HFFc6 (cell line): ENCODE data around the gene CLIP1. TPM values are rescaled to one million over a fixed set of nuclear protein-coding genes. Genes with fewer than 3 reads are reported as not detected.

ENCODE experiments used
- DNase-seq: peaks from one replicate; pipeline ENCODE4 v3.0.0-alpha.2; 2018
- H3K27ac Mint-ChIP-seq: 2 replicates; pipeline ENCODE4 v1.8.0; 2020; ENCODE audit warnings: mild to moderate bottlenecking, mixed read lengths
- H3K27me3 Mint-ChIP-seq: 2 replicates; pipeline ENCODE4 v1.8.0; 2021; ENCODE audit warnings: mild to moderate bottlenecking, moderate library complexity, mixed read lengths; ENCODE audit not compliant: insufficient read depth
- H3K36me3 Mint-ChIP-seq: 2 replicates; pipeline ENCODE4 v1.8.0; 2021; ENCODE audit warnings: low read depth, mixed read lengths
- H3K4me1 Mint-ChIP-seq: 2 replicates; pipeline ENCODE4 v1.8.0; 2020; ENCODE audit warnings: low read depth, mixed read lengths
- H3K4me3 Mint-ChIP-seq: 2 replicates; pipeline ENCODE4 v1.8.0; 2020; ENCODE audit warnings: mild to moderate bottlenecking, moderate library complexity, mixed read lengths
- H3K9me3 Mint-ChIP-seq: 2 replicates; pipeline ENCODE4 v1.8.0; 2020; ENCODE audit warnings: mild to moderate bottlenecking, mixed read lengths
- CTCF ChIP-seq: fragments of 200-600 bp; sonication (generic); IDR thresholded peaks from 2 replicates; pipeline ENCODE4 v1.5.0; 2021; ENCODE audit warnings: antibody characterized with exemption, mild to moderate bottlenecking
- total RNA-seq, 6 experiments: library from RNA; stranded (reverse); fragmentation: NEBNext Ultra II Directional; extraction: Animal tissue kit (Norgen Biotek cat#: 25700); gene quantifications; 2 replicates in 1 of 6; 3 replicates in 5 of 6; pipeline ENCODE4 v1.2.3, GENCODE V29; 2021

The CLIP1 gene
- total RNA-seq, 6 experiments from 2014 or later, result 62.5 to 71.9 (median 69.1) TPM

GRCh38 chr12:122356192-122356635, 66.3 kb downstream of the CLIP1 start:
- no peak overlapping the region for H3K4me3 Mint-ChIP-seq

GRCh38 chr12:122355706-122356105, 66.8 kb downstream of the CLIP1 start:
- no peak overlapping the region for H3K27ac Mint-ChIP-seq
- H3K9me3 Mint-ChIP-seq, result no peaks in the 10 kb centered on the region
- no peak for TF ChIP-seq CTCF
- no peak overlapping the region for H3K4me3 Mint-ChIP-seq
- H3K27me3 Mint-ChIP-seq, result no peaks in the 10 kb centered on the region; the same call in 1 of the 2 replicates
- H3K36me3 Mint-ChIP-seq, result peaks cover 15% of the 10 kb centered on the region
- H3K4me1 Mint-ChIP-seq, result peaks cover 11% of the 10 kb centered on the region
- DNase-seq, result no peak

More at GRCh38 chr12:122356192-122356635, 66.3 kb downstream of the CLIP1 start:
- H3K27ac Mint-ChIP-seq, result peak overlapping the region; percentile 38; the same call in 1 of the 2 replicates
- H3K4me1 Mint-ChIP-seq, result peaks cover 8% of the 10 kb centered on the region
- H3K27me3 Mint-ChIP-seq, result no peaks in the 10 kb centered on the region; the same call in 1 of the 2 replicates
- H3K36me3 Mint-ChIP-seq, result peaks cover 13% of the 10 kb centered on the region
- no peaks in the 10 kb centered on the region for H3K9me3 Mint-ChIP-seq
- peak; percentile 92 for TF ChIP-seq CTCF
- DNase-seq, result peak; percentile 74

- peaks cover 19% of the 10 kb centered on the region for H3K36me3 Mint-ChIP-seq
- DNase-seq, result no peak
- no peaks in the 10 kb centered on the region; the same call in 1 of the 2 replicates for H3K27me3 Mint-ChIP-seq
- H3K9me3 Mint-ChIP-seq, result no peaks in the 10 kb centered on the region
- peaks cover 17% of the 10 kb centered on the region for H3K4me1 Mint-ChIP-seq
- H3K4me3 Mint-ChIP-seq, result no peak overlapping the region
- no peak for TF ChIP-seq CTCF
- no peak overlapping the region for H3K27ac Mint-ChIP-seq
Measured at GRCh38 chr12:122354958-122355641, 67.4 kb downstream of the CLIP1 start.

GRCh38 chr12:122352394-122352793, 70.1 kb downstream of the CLIP1 start:
- DNase-seq, result no peak
- peaks cover 25% of the 10 kb centered on the region for H3K36me3 Mint-ChIP-seq
- H3K27me3 Mint-ChIP-seq, result no peaks in the 10 kb centered on the region; the same call in 1 of the 2 replicates
- no peak overlapping the region for H3K27ac Mint-ChIP-seq
- H3K4me1 Mint-ChIP-seq, result peaks cover 17% of the 10 kb centered on the region
- no peak for TF ChIP-seq CTCF
- no peak overlapping the region for H3K4me3 Mint-ChIP-seq
- no peaks in the 10 kb centered on the region for H3K9me3 Mint-ChIP-seq

- peak; percentile 32 for TF ChIP-seq CTCF
- Mint-ChIP-seq H3K4me1 (peaks cover 9% of the 10 kb centered on the region), H3K27ac (peak overlapping the region; percentile 42; the same call in 1 of the 2 replicates), H3K4me3 (no peak overlapping the region), H3K27me3 (no peaks in the 10 kb centered on the region; the same call in 1 of the 2 replicates), H3K36me3 (peaks cover 18% of the 10 kb centered on the region), H3K9me3 (no peaks in the 10 kb centered on the region)
- DNase-seq, result peak; percentile 8
Measured at GRCh38 chr12:122350141-122350848, 72.2 kb downstream of the CLIP1 start.
